Measurements from ENCODE around the gene COL6A3. TPM values are rescaled to one million over a fixed set of nuclear protein-coding genes. Genes with fewer than 3 reads are reported as not detected.

The COL6A3 gene
- total RNA-seq, 1 donor from 2014 or later, result 13.0 TPM

DNA sequence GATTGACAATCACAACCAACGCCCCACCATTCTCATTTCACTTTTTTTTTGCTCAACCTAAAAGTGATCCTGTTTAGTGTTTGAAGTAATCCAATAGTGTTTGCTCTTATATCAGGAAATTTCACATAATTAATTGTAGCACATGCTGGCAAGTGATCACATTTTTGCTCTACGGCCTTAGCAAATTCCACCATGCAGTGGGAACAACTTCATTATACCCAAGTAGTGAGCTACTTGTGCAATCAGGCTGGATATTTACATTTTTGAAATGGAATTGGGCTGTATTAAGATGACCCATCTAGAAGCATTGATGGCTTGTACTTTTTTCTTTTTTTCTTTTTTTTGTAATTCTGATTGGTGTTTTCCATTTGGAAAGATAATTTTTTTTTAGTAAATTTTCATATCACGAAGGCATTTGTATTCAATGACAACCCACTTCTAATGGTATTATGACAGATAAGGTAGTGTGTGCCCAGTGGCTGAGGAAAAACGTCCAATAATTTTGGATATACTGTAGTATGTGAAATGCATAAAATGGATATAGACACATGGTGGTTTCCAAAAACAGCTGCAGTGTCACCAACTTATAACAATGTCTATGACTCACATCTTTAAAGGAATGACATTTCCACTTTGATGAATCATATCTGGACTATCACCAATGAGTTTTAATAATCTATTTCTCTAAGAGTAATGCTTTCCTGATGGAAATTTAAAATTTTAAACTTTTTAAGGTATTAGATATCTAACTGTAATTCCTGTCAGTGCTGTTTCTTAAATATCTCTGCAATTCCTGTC is 130.6 kb downstream of the COL6A3 start:
- DNase-seq (ENCODE audit: low read depth), result no peak
- H3K4me3 ChIP-seq (ENCODE audit: low read depth, low read length), result no peak overlapping the region
- TF ChIP-seq, protein P1, sequence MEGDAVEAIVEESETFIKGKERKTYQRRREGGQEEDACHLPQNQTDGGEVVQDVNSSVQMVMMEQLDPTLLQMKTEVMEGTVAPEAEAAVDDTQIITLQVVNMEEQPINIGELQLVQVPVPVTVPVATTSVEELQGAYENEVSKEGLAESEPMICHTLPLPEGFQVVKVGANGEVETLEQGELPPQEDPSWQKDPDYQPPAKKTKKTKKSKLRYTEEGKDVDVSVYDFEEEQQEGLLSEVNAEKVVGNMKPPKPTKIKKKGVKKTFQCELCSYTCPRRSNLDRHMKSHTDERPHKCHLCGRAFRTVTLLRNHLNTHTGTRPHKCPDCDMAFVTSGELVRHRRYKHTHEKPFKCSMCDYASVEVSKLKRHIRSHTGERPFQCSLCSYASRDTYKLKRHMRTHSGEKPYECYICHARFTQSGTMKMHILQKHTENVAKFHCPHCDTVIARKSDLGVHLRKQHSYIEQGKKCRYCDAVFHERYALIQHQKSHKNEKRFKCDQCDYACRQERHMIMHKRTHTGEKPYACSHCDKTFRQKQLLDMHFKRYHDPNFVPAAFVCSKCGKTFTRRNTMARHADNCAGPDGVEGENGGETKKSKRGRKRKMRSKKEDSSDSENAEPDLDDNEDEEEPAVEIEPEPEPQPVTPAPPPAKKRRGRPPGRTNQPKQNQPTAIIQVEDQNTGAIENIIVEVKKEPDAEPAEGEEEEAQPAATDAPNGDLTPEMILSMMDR (conservative IDR thresholded peaks at IDR 0.05; ENCODE audit: low read depth, low read length), result no peak

DNA sequence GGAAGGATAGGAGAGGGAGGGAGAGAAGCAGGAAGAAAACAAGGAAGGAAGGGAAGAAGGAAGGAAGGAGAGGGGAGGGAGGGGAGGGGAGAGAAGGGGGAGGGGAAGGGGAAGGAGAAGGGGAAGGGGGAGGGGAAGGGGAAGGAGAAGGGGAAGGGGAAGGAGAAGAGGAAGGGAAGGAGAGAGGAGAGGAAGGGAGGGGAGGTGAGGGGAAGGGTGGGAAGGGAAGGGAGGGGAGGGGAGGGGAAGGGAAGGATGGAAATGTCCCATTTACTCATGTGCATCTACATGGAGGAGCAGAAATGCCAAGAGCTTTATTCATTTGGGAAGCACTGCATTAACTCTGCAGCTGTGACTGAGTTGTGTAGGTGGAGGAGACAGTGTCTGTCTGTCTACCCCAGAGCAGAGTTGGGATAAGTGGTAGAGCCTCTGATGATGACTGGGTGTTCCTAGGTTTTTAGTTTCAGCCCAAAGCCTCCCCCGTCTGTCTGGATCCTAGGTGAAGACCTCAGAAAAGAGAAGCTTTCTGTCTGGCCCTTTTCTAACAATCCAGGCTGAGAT is 131.3 kb downstream of the COL6A3 start:
- no peak overlapping the region for H3K4me3 ChIP-seq (ENCODE audit: low read depth, low read length)
- no peak for DNase-seq (ENCODE audit: low read depth)
- TF ChIP-seq, protein P1 (conservative IDR thresholded peaks at IDR 0.05; ENCODE audit: low read depth, low read length), result no peak

DNA sequence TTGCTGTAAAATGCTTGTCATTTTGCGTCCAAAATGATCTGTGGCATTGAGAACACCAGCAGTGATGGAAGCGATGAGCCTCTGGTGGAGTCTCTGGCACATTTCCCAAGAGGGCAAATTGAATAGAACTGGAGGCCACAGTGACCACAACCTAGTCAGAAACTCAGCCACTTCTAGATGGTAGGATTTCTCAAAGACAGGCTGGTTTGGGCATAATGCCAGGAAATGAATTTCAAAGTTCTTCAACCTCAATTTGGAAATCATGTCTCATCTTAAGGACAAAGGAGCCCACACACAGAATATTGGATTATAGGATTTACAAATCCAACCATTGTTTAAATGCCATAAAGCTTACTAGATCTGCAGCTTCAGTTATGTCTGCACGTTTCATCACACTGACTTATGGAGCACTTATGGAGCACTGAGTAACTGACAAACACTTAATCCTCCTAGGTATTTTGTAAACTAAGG is 132.1 kb downstream of the COL6A3 start:
- TF ChIP-seq, protein P1 (conservative IDR thresholded peaks at IDR 0.05; ENCODE audit: low read depth, low read length), result no peak
- no peak for DNase-seq (ENCODE audit: low read depth)
- no peak overlapping the region for H3K4me3 ChIP-seq (ENCODE audit: low read depth, low read length)

DNA sequence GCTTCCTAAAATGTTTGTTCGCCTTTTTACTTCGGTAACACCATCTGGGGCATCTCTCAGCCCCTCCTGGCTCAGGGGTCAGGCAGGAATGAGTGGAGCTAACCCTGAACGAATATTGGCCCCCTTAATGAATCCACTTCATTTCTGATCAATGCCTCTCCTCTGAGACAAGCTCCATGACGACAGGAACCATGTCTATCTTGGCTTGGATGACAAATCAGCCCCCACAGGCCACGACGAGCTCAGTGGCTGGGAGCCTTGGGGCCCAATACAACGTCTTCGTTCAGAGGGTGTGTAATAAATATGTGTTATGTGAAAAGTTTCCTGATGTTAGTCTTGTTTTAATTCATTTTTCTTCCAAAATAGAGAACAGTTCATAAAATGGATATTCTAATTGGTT is 133.0 kb downstream of the COL6A3 start:
- H3K4me3 ChIP-seq (ENCODE audit: low read depth, low read length), result no peak overlapping the region
- DNase-seq (ENCODE audit: low read depth), result no peak
- TF ChIP-seq, protein P1 (conservative IDR thresholded peaks at IDR 0.05; ENCODE audit: low read depth, low read length), result no peak

DNA sequence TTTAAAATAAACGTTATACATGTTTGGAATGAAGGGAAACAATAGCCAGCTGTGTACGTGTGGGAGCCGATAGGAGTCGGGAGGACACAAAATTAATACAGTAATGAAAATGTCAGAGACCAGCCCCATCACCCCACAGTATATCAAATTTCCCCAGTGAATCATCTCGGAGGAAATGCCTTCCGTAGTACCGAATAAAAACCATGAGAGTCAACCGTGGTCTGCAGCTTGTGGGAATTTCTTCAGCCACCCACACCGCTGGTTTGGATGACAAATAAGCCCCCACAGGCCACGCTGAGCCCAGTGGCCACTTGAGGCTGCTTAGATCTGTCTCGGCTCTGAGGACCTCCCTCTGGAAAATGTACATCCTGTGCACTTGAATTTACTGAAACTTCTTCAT is 133.7 kb downstream of the COL6A3 start:
- TF ChIP-seq, protein P1 (conservative IDR thresholded peaks at IDR 0.05; ENCODE audit: low read depth, low read length), result no peak
- DNase-seq (ENCODE audit: low read depth), result no peak
- H3K4me3 ChIP-seq (ENCODE audit: low read depth, low read length), result no peak overlapping the region

DNA sequence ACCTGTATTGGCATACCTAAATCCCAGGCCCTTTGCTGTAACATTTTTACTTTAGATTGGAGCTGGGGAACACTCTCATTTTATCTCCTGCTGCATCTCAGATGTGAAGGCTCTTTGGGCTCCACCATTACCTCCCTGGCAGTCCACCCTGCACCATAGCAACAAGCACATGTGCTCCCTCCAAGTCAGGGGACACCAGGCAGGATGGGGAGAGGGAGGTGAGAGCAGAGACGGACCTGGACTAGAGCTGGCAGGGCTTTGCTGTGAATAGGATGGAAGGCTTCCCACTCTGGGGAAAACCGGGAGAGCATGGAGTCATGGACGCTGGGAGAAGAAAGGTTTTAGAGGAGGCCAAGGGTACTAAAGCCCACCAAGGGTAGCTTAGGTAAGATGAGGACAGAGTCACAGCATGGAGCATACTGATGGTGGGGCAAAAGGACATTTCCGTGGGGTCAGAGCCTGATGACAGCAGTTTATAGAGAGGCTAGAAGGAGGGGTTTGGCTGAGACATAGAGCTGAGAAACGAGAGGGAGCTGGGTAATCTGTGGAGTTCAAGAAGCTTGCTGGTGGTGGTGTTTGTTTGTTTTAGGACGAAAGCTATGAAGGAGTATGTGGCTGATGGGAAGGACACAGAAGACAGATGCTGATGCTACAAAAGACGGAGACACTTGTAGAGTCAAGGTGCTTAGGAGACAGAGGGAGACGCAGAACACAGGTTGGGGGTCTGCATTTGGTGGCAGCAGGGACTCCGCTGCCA is 134.8 kb downstream of the COL6A3 start:
- TF ChIP-seq, protein P1 (conservative IDR thresholded peaks at IDR 0.05; ENCODE audit: low read depth, low read length), result no peak
- no peak overlapping the region for H3K4me3 ChIP-seq (ENCODE audit: low read depth, low read length)

More for the DNA sequence above, 134.8 kb downstream of the COL6A3 start:
- DNase-seq (ENCODE audit: low read depth), result no peak
